Ectodermal cell (in vitro differentiated cells): Measurements from ENCODE around the gene LRMDA.

Experiments
- H3K27ac ChIP-seq: 2 replicates; pipeline ENCODE4 v1.7.0; 2013; ENCODE audit warnings: mild to moderate bottlenecking, low read depth, low read length; ENCODE audit not compliant: insufficient read depth, poor library complexity, severe bottlenecking
- H3K27me3 ChIP-seq: 2 replicates; pipeline ENCODE4 v1.7.0; 2013; ENCODE audit warnings: mild to moderate bottlenecking, low read length; ENCODE audit not compliant: insufficient read depth, control insufficient read depth, poor library complexity, severe bottlenecking
- H3K36me3 ChIP-seq: one replicate; pipeline ENCODE4 v1.7.0; 2013; ENCODE audit warnings: low read length; ENCODE audit not compliant: control insufficient read depth, insufficient read depth
- H3K4me1 ChIP-seq: one replicate; pipeline ENCODE4 v1.7.0; 2013; ENCODE audit warnings: low read length; ENCODE audit not compliant: control insufficient read depth, insufficient read depth
- H3K4me3 ChIP-seq: 2 replicates; pipeline ENCODE4 v1.7.0; 2013; ENCODE audit warnings: low read depth, low read length, control low read depth; ENCODE audit not compliant: insufficient read depth
- H3K9me3 ChIP-seq: 2 replicates; pipeline ENCODE4 v1.7.0; 2013; ENCODE audit warnings: mild to moderate bottlenecking, low read length, moderate library complexity; ENCODE audit not compliant: control insufficient read depth
- WGBS, 2 experiments: methylation state at CpG; one replicate each; pipeline ENCODE4 v1.1.7; 2013; ENCODE audit warnings: missing lambda C conversion rate in 2 of 2; 5-methylcytosine and 5-hydroxymethylcytosine counted together

LRMDA gene

GRCh38 chr10:76229341-76229740 is 797.9 kb downstream of the LRMDA start:
- WGBS, 2 experiments: 83 to 93% methylated on average over 5 of the region's 5 CpGs
- Histone ChIP-seq H3K4me1 (peaks cover 22% of the 10 kb centered on the region), H3K27ac (no peak overlapping the region), H3K4me3 (no peak overlapping the region), H3K36me3 (no peaks in the 10 kb centered on the region), H3K9me3 (no peaks in the 10 kb centered on the region), H3K27me3 (peaks cover 3% of the 10 kb centered on the region)

- Histone ChIP-seq H3K27me3 (peaks cover 10% of the 10 kb centered on the region), H3K9me3 (no peaks in the 10 kb centered on the region)
- WGBS, 2 experiments: 0 to 3% methylated on average over 1 of the region's 1 CpG
These were observed 799.5 kb downstream of the LRMDA start for GRCh38 chr10:76230921-76231285.

GRCh38 chr10:76231286-76231934 is 800.0 kb downstream of the LRMDA start:
- Histone ChIP-seq H3K9me3 (no peaks in the 10 kb centered on the region), H3K4me3 (no peak overlapping the region), H3K4me1 (peaks cover 22% of the 10 kb centered on the region), H3K36me3 (no peaks in the 10 kb centered on the region), H3K27me3 (peaks cover 11% of the 10 kb centered on the region), H3K27ac (no peak overlapping the region)
- WGBS, 2 experiments: 0% methylated on average over 2 of the region's 2 CpGs

More at GRCh38 chr10:76230921-76231285, 799.5 kb downstream of the LRMDA start:
- Histone ChIP-seq H3K27ac (no peak overlapping the region), H3K4me3 (no peak overlapping the region), H3K4me1 (peaks cover 22% of the 10 kb centered on the region), H3K36me3 (no peaks in the 10 kb centered on the region)

- no peaks in the 10 kb centered on the region for H3K36me3 ChIP-seq
- no peak overlapping the region for H3K27ac ChIP-seq
- H3K4me3 ChIP-seq: no peak overlapping the region
- peaks cover 11% of the 10 kb centered on the region for H3K27me3 ChIP-seq
- 94 to 97% methylated on average over 4 of the region's 4 CpGs for WGBS, 2 experiments
- peaks cover 15% of the 10 kb centered on the region for H3K4me1 ChIP-seq
- no peaks in the 10 kb centered on the region for H3K9me3 ChIP-seq
These were observed 803.2 kb downstream of the LRMDA start for GRCh38 chr10:76234499-76235226.

GRCh38 chr10:76236356-76236755 is 804.9 kb downstream of the LRMDA start:
- Histone ChIP-seq H3K27me3 (peaks cover 11% of the 10 kb centered on the region), H3K36me3 (no peaks in the 10 kb centered on the region), H3K9me3 (no peaks in the 10 kb centered on the region), H3K4me1 (peaks cover 3% of the 10 kb centered on the region), H3K27ac (no peak overlapping the region), H3K4me3 (no peak overlapping the region)
- WGBS, 2 experiments: 71 to 78% methylated on average over 2 of the region's 2 CpGs

- WGBS, 2 experiments: 86 to 87% methylated on average over 8 of the region's 8 CpGs
- Histone ChIP-seq H3K27me3 (no peaks in the 10 kb centered on the region), H3K4me3 (no peak overlapping the region), H3K9me3 (no peaks in the 10 kb centered on the region), H3K36me3 (no peaks in the 10 kb centered on the region), H3K4me1 (no peaks in the 10 kb centered on the region), H3K27ac (no peak overlapping the region)
These were observed 811.5 kb downstream of the LRMDA start for GRCh38 chr10:76242956-76243355.

GRCh38 chr10:76244061-76244686 is 812.8 kb downstream of the LRMDA start:
- 93 to 94% methylated on average over 5 of the region's 5 CpGs for WGBS, 2 experiments

GRCh38 chr10:76245951-76246495 is 814.6 kb downstream of the LRMDA start:
- Histone ChIP-seq H3K36me3 (no peaks in the 10 kb centered on the region), H3K27me3 (no peaks in the 10 kb centered on the region), H3K9me3 (no peaks in the 10 kb centered on the region), H3K4me1 (no peaks in the 10 kb centered on the region), H3K4me3 (no peak overlapping the region), H3K27ac (no peak overlapping the region)
- WGBS, 2 experiments: 95 to 96% methylated on average over 7 of the region's 7 CpGs

More at GRCh38 chr10:76244061-76244686, 812.8 kb downstream of the LRMDA start:
- no peaks in the 10 kb centered on the region for H3K9me3 ChIP-seq
- H3K4me3 ChIP-seq: no peak overlapping the region
- H3K4me1 ChIP-seq: no peaks in the 10 kb centered on the region
- no peaks in the 10 kb centered on the region for H3K36me3 ChIP-seq
- H3K27ac ChIP-seq: no peak overlapping the region
- H3K27me3 ChIP-seq: no peaks in the 10 kb centered on the region

- Histone ChIP-seq H3K27me3 (no peaks in the 10 kb centered on the region), H3K4me1 (no peaks in the 10 kb centered on the region), H3K27ac (no peak overlapping the region), H3K9me3 (no peaks in the 10 kb centered on the region), H3K4me3 (no peak overlapping the region), H3K36me3 (no peaks in the 10 kb centered on the region)
- WGBS, 2 experiments: 100% methylated on average over 1 of the region's 1 CpG
These were observed 817.3 kb downstream of the LRMDA start for GRCh38 chr10:76248649-76249200.
